Pulmonary artery endothelial cell (primary cell): ENCODE measurements around the gene GPC5. TPM values are rescaled to one million over a fixed set of nuclear protein-coding genes. Genes with fewer than 3 reads are reported as not detected.
A peak's percentile ranks its signal among the peaks of the same experiment; 100 is the strongest.
"Not testable (repeated sequence)": the region's sequence is repeated elsewhere in the genome, so short reads cannot be mapped to it uniquely, and the experiment has no call there.

Source experiments
- DNase-seq: peaks from one replicate; pipeline ENCODE4 v3.0.0-alpha.2; 2011; ENCODE audit warnings: low read depth, low spot score
- total RNA-seq: library from RNA; depleted of rRNA; stranded (reverse); fragments of >200 nt; gene quantifications from 2 replicates; pipeline ENCODE4 v1.2.3, GENCODE V29; 2014

GPC5 gene
- total RNA-seq, 1 donor from 2014 or later = not detected

GRCh38 chr13:91368676-91369440 lies 29.6 kb upstream of the GPC5 start:
- no peak for DNase-seq

- DNase-seq = peak; percentile 24
Observed at GRCh38 chr13:91369441-91369831, 29.0 kb upstream of the GPC5 start.

- no peak for DNase-seq
Observed at GRCh38 chr13:91370501-91370900, 27.9 kb upstream of the GPC5 start.

- no peak for DNase-seq
Observed at GRCh38 chr13:91372911-91373310, 25.5 kb upstream of the GPC5 start.

- DNase-seq = no peak
Observed at GRCh38 chr13:91375116-91375729, 23.2 kb upstream of the GPC5 start.

- no peak for DNase-seq
Observed at GRCh38 chr13:91381371-91381770, 17.1 kb upstream of the GPC5 start.

- no peak for DNase-seq
Observed at GRCh38 chr13:91383836-91384235, 14.6 kb upstream of the GPC5 start.

- DNase-seq = no peak
Observed at GRCh38 chr13:91384896-91385295, 13.5 kb upstream of the GPC5 start.

GRCh38 chr13:91389186-91389585 lies 9.2 kb upstream of the GPC5 start:
- DNase-seq = no peak

GRCh38 chr13:91397595-91397994 lies 826 bp upstream of the GPC5 start:
- no peak for DNase-seq

- DNase-seq = no peak
Observed at GRCh38 chr13:91399189-91400062, 1.0 kb downstream of the GPC5 start.

- no peak for DNase-seq
Observed at GRCh38 chr13:91400063-91400399, 1.6 kb downstream of the GPC5 start.

GRCh38 chr13:91400671-91401070 lies 2.2 kb downstream of the GPC5 start:
- no peak for DNase-seq

- no peak for DNase-seq
Observed at GRCh38 chr13:91401920-91402319, 3.5 kb downstream of the GPC5 start.

- DNase-seq = no peak
Observed at GRCh38 chr13:91405240-91405639, 6.8 kb downstream of the GPC5 start.

- DNase-seq = no peak
Observed at GRCh38 chr13:91406619-91407018, 8.2 kb downstream of the GPC5 start.

- no peak for DNase-seq
Observed at GRCh38 chr13:91408971-91409370, 10.6 kb downstream of the GPC5 start.

- not testable (repeated sequence) for DNase-seq
Observed at GRCh38 chr13:91416579-91416978, 18.2 kb downstream of the GPC5 start.

- no peak for DNase-seq
Observed at GRCh38 chr13:91417660-91418325, 19.4 kb downstream of the GPC5 start.

GRCh38 chr13:91426913-91427312 lies 28.5 kb downstream of the GPC5 start:
- no peak for DNase-seq

- DNase-seq = not testable (repeated sequence)
Observed at GRCh38 chr13:91438674-91439073, 40.3 kb downstream of the GPC5 start.

- no peak for DNase-seq
Observed at GRCh38 chr13:91450913-91451312, 52.5 kb downstream of the GPC5 start.
